Mucosa of descending colon (tissue), 3 donors: Measurements from ENCODE around the gene OR5AR1. TPM values are rescaled to one million over a fixed set of nuclear protein-coding genes. Genes with fewer than 3 reads are reported as not detected.

ENCODE experiments used
- ATAC-seq: fragments of 200-7000 bp; cut with Tn5 transposase; one replicate; pipeline ENCODE4 v1.9.1; 2020; ENCODE audit warnings: mild to moderate bottlenecking, moderate library complexity
- DNase-seq, 3 donors: peaks; one replicate each; pipeline ENCODE4 v3.0.0-alpha.2; 2020
- H3K36me3 ChIP-seq: fragments of 200-600 bp; one replicate; pipeline ENCODE4 v1.8.0; 2021; ENCODE audit warnings: low read depth, mild to moderate bottlenecking
- H3K4me1 ChIP-seq: fragments of 200-600 bp; one replicate; pipeline ENCODE4 v1.8.0; 2021; ENCODE audit warnings: low read depth, mild to moderate bottlenecking
- H3K4me3 ChIP-seq: fragments of 200-600 bp; one replicate; pipeline ENCODE4 v1.8.0; 2021; ENCODE audit warnings: mild to moderate bottlenecking
- H3K9me3 ChIP-seq: fragments of 200-600 bp; one replicate; pipeline ENCODE4 v1.8.0; 2021; ENCODE audit warnings: mild to moderate bottlenecking
- CTCF ChIP-seq: fragments of 200-600 bp; IDR thresholded peaks from one replicate; pipeline ENCODE4 v1.8.0; 2022; ENCODE audit warnings: antibody characterized with exemption, mild to moderate bottlenecking
- intact Hi-C, 2 donors: fragments of 100-400 bp; cut with DNase I in 1 of 2; cut with micrococcal nuclease in 1 of 2; formaldehyde crosslinking; loops; one replicate each; pipeline versions ENCODE4 v1.11.0 to v1.11.1; 2022; cut with DNase I, micrococcal nuclease
- total RNA-seq, 3 donors: library from RNA; stranded (reverse); fragmentation: NEBNext Ultra II Directional in 2 of 3; extraction: Animal tissue kit (Norgen Biotek cat#: 25700) in 2 of 3; gene quantifications; one replicate each; pipeline versions ENCODE4 v1.2.1 to v1.2.4, GENCODE V29; 2021 to 2023
- donor health status: DM: no; HTN: no; CAD: no; lungs with moderate emphysema.
- donor health status: DM: no; HTN: no; CAD: no.
- donor health status: DM: no; HTN: yes; CAD: no.

Gene OR5AR1
- total RNA-seq, 3 donors from 2014 or later = not detected

- ATAC-seq = no peak
These were observed 50.7 kb downstream of the OR5AR1 start for GRCh38 chr11:56714206-56714605.

More at GRCh38 chr11:56714206-56714605, 50.7 kb downstream of the OR5AR1 start:
- Histone ChIP-seq H3K9me3 (no peaks in the 10 kb centered on the region), H3K36me3 (no peaks in the 10 kb centered on the region), H3K4me3 (no peak overlapping the region), H3K4me1 (peaks cover 4% of the 10 kb centered on the region)
- intact Hi-C loops = no loop called here
- DNase-seq = no peak
- no peak for TF ChIP-seq CTCF

Other genes starting within 250 kb of the OR5AR1 start
- gene OR5M3, start 190.3 kb upstream of the OR5AR1 start, total RNA-seq = not detected
- not detected for gene OR5M8, start 172.3 kb upstream of the OR5AR1 start, total RNA-seq
- gene OR5M11, start 120.4 kb upstream of the OR5AR1 start, total RNA-seq = not detected
- not detected for gene OR5M10, start 86.0 kb upstream of the OR5AR1 start, total RNA-seq
- not detected for gene OR5M1, start 48.8 kb upstream of the OR5AR1 start, total RNA-seq
- not detected for gene OR5AP2, start 21.2 kb upstream of the OR5AR1 start, total RNA-seq
- gene OR9G1, start 35.4 kb downstream of the OR5AR1 start, total RNA-seq = not detected
- not detected for gene OR9G4, start 85.0 kb downstream of the OR5AR1 start, total RNA-seq